Measurements from ENCODE around the gene GPR108. TPM values are rescaled to one million over a fixed set of nuclear protein-coding genes. Genes with fewer than 3 reads are reported as not detected.

The GPR108 gene
- total and polyA plus RNA-seq, 4 donors = 21.2 to 56.6 (median 51.1) TPM

DNA sequence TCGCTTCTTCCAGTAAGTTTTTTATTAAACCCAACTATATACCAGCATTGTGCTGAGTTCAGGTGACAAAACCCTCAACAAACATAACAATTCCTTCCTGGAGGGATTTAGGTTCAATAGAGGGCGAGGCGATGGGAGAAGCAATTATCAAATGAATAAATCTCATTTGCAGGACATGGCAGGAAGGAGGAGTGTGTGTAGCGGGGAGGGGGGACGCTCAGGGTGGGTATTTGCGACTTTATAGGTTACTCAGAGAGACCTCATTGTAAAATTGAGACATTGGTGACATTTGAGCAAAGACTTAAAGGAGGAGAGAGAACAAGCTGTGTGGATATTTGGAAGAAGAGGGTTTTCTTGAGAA is 20.8 kb downstream of the GPR108 start:
- DNase-seq (ENCODE audit: low read depth in 4 of 6, low spot score in 6 of 6) = no peak
- H3K27me3 ChIP-seq (ENCODE audit: control insufficient read depth, insufficient read depth, low read length) = peaks cover 8% of the 10 kb centered on the region
- H3K36me3 ChIP-seq (ENCODE audit: control insufficient read depth, insufficient read depth, low read length) = peaks cover 2% of the 10 kb centered on the region
- H3K4me3 ChIP-seq (ENCODE audit: low read depth, low read length) = no peak overlapping the region
- 70% methylated on average over 6 of the region's 6 CpGs for WGBS (ENCODE audit: insufficient coverage)
- no peaks in the 10 kb centered on the region for H3K9me3 ChIP-seq (ENCODE audit: control insufficient read depth, insufficient read depth, low read length)
- no peak overlapping the region for H3K27ac ChIP-seq (ENCODE audit: low read depth, low read length)
- no peaks in the 10 kb centered on the region for H3K4me1 ChIP-seq (ENCODE audit: control insufficient read depth, insufficient read depth, low read length)

DNA sequence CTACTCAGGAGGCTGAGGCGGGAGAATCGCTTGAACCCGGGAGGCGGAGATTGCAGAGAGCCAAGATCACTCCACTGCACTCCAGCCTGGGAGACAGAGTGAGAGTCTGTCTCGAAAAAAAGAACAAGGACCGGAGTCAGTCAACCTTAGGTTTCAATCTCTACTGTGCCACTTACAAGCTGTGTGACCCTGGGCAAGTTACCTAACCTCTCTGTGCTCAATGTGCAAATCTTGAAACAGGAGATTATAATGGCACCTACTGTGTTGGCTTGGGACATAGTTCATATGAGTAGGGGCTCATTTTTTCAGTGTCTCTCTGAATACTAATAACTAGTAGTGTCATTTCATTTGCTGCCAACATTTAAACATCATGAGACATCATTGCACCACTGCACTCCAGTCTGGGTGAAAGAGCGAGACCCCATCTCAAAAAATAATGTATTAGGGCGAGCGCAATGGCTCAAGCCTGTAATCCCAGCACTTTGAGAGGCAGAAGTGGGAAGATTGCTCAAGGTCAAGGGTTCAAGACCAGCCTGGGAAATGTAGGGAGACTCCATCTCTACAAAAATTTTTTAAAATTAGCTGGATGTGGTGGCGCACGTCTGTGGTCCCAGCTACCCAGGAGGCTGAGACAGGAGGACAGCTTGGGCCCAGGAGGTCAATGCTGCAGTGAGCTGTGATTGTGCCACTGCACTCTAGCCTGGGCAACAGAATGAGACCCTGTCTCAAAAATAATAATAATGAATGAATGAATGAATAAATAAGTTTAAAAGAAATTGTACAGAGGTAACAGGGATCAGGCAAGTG is 22.4 kb downstream of the GPR108 start:
- Histone ChIP-seq H3K36me3 (ENCODE audit: control insufficient read depth, insufficient read depth, low read length) (peaks cover 2% of the 10 kb centered on the region), H3K27ac (ENCODE audit: low read depth, low read length) (no peak overlapping the region), H3K4me1 (ENCODE audit: control insufficient read depth, insufficient read depth, low read length) (no peaks in the 10 kb centered on the region), H3K27me3 (ENCODE audit: control insufficient read depth, insufficient read depth, low read length) (peaks cover 18% of the 10 kb centered on the region), H3K9me3 (ENCODE audit: control insufficient read depth, insufficient read depth, low read length) (no peaks in the 10 kb centered on the region), H3K4me3 (ENCODE audit: low read depth, low read length) (no peak overlapping the region)
- 79% methylated on average over 6 of the region's 11 CpGs for WGBS (ENCODE audit: insufficient coverage)
- no peak for DNase-seq (ENCODE audit: low read depth in 4 of 6, low spot score in 6 of 6)

DNA sequence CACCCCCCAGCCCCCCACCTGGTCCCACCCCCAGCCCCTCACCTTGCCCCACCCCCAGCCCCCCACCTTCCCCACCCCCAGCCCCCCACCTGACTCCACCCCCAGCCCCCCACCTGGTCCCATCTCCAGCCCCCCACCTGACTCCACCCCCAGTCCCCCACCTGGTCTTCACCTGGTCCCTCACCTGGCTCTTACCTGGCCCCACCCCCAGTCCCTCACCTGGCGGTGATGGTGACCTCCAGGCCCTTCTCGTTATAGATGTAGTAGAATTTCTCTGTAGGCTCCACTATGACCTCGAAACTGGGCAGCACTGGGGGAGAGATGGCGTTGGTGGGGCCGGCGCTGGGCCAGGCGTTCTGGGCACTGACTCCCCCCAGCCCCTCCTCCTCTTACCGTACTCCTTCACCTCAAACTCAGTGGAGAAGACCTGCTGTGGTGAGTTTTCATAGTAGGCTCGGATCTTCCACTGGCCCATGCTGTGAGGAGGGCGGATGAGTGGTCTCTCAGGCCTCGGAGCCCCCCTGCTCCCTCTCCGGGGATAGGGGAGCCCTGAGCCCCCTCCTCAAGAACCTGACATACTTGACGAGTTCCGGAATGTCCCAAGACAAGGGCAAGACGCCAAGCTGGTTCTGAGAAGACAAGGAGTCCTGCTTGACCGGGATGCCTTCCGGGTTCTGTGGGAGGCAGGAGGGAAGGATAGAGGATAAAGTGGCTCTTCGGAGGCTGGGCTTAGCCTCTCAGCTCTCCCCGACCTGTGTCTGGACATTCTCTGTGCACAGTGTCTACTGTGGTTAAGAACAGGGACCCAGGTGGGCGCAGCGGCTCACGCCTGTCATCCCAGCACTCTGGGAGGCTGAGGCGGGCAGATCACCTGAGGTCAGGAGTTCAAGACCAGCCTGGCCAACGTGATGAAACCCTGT is 23.3 kb downstream of the GPR108 start:
- no peak for DNase-seq (ENCODE audit: low read depth in 4 of 6, low spot score in 6 of 6)
- H3K27me3 ChIP-seq (ENCODE audit: control insufficient read depth, insufficient read depth, low read length) = peaks cover 22% of the 10 kb centered on the region
- 74% methylated on average over 12 of the region's 24 CpGs for WGBS (ENCODE audit: insufficient coverage)

DNA sequence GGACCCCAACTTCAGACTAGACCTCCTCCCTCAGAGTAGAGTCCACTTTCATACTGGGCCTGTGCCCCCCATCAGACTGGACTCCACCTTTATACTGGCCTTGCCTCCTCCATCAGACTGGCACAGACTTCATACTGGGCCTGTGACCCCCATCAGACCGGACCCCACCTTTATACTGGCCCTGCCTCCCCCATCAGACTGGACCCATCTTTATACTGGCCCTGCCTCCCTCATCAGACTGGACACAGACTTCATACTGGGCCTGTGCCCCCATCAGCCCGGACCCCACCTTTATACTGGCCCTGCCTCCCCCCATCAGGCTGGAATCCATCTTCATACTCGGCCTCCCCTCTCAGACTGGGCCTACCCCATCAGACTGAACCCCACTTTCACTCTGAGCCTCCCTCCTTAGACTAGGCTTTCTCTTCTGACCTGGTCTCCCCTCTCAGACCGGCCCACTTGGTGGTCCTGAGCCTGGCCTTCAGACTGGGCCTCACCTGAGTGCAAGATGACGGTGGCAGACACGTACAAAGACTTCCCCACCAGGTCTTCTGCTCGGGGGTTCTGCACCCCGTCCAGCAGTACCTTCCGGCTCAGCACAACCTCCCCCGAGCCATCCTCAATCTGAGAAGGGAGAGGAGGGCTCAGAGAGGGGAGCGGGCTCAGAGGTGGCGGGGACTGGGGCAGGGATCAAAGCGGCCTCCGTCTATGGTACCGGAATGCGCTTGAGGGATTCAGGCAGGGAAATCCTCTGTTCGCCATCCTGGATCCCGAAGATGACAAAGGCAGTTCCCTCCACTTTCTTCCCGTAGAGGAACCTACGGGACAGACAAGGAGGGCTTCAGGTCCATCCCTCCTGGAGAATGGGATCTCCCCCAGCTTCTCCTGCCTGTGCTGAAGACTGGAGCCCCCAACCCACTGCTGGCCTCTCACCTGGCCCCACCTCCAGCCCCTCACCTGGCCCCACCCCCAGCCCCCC is 24.4 kb downstream of the GPR108 start:
- Histone ChIP-seq H3K36me3 (ENCODE audit: control insufficient read depth, insufficient read depth, low read length) (peaks cover 2% of the 10 kb centered on the region), H3K9me3 (ENCODE audit: control insufficient read depth, insufficient read depth, low read length) (no peaks in the 10 kb centered on the region), H3K27ac (ENCODE audit: low read depth, low read length) (no peak overlapping the region), H3K27me3 (ENCODE audit: control insufficient read depth, insufficient read depth, low read length) (peaks cover 22% of the 10 kb centered on the region), H3K4me3 (ENCODE audit: low read depth, low read length) (no peak overlapping the region), H3K4me1 (ENCODE audit: control insufficient read depth, insufficient read depth, low read length) (no peaks in the 10 kb centered on the region)
- DNase-seq (ENCODE audit: low read depth in 4 of 6, low spot score in 6 of 6) = no peak
- WGBS (ENCODE audit: insufficient coverage) = 92% methylated on average over 20 of the region's 20 CpGs

More for the DNA sequence above, 23.3 kb downstream of the GPR108 start:
- no peak overlapping the region for H3K27ac ChIP-seq (ENCODE audit: low read depth, low read length)
- H3K9me3 ChIP-seq (ENCODE audit: control insufficient read depth, insufficient read depth, low read length) = no peaks in the 10 kb centered on the region
- H3K4me3 ChIP-seq (ENCODE audit: low read depth, low read length) = no peak overlapping the region
- H3K4me1 ChIP-seq (ENCODE audit: control insufficient read depth, insufficient read depth, low read length) = no peaks in the 10 kb centered on the region
- peaks cover 2% of the 10 kb centered on the region for H3K36me3 ChIP-seq (ENCODE audit: control insufficient read depth, insufficient read depth, low read length)

DNA sequence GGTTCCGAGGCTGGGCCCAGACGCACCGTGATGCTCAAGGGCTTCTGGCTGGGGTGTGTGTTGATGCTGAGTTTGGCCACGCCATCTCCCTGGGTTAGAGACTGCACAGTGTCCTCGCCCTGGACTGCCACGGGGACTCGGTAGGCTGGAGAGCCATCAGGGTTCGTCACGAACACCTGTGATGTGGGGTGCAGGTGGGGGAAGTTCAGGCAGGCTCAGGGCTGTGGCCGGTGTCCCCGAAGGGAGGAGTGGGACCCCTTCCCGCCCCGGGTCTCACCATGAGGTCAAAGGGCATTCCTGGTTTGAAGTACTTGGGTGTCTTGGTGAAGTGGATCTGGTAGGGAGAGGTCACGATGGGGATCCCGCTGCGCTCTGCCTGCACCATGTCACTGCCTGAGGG is 25.1 kb downstream of the GPR108 start:
- H3K36me3 ChIP-seq (ENCODE audit: control insufficient read depth, insufficient read depth, low read length) = peaks cover 2% of the 10 kb centered on the region
- no peaks in the 10 kb centered on the region for H3K4me1 ChIP-seq (ENCODE audit: control insufficient read depth, insufficient read depth, low read length)
- no peaks in the 10 kb centered on the region for H3K9me3 ChIP-seq (ENCODE audit: control insufficient read depth, insufficient read depth, low read length)
- no peak for DNase-seq (ENCODE audit: low read depth in 4 of 6, low spot score in 6 of 6)
- peaks cover 22% of the 10 kb centered on the region for H3K27me3 ChIP-seq (ENCODE audit: control insufficient read depth, insufficient read depth, low read length)
- H3K27ac ChIP-seq (ENCODE audit: low read depth, low read length) = no peak overlapping the region
- WGBS (ENCODE audit: insufficient coverage) = 84% methylated on average over 15 of the region's 16 CpGs
- no peak overlapping the region for H3K4me3 ChIP-seq (ENCODE audit: low read depth, low read length)

DNA sequence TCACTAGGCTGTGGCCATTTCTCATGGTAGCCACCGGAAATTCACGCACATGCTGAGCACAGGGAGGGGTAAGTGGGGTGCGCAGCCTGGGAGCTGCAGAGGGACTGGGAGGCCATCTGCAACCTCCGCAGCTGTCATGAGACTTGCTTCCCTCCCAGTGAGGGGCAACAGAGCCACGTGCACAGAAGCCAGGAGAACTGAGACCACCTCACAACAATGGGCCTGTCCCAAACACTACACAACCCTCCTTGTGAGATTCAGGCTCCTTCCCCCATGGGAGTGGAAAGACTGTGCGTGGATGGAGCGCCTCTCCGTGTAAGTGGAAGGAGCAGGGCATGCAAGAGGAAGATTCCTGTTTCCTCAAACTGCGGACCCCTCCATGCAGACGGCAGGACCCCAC is 25.8 kb downstream of the GPR108 start:
- Histone ChIP-seq H3K9me3 (ENCODE audit: control insufficient read depth, insufficient read depth, low read length) (no peaks in the 10 kb centered on the region), H3K4me3 (ENCODE audit: low read depth, low read length) (no peak overlapping the region), H3K27ac (ENCODE audit: low read depth, low read length) (no peak overlapping the region), H3K27me3 (ENCODE audit: control insufficient read depth, insufficient read depth, low read length) (peaks cover 22% of the 10 kb centered on the region), H3K4me1 (ENCODE audit: control insufficient read depth, insufficient read depth, low read length) (no peaks in the 10 kb centered on the region), H3K36me3 (ENCODE audit: control insufficient read depth, insufficient read depth, low read length) (peaks cover 2% of the 10 kb centered on the region)
- WGBS (ENCODE audit: insufficient coverage) = 57% methylated on average over 9 of the region's 10 CpGs
- no peak for DNase-seq (ENCODE audit: low read depth in 4 of 6, low spot score in 6 of 6)

DNA sequence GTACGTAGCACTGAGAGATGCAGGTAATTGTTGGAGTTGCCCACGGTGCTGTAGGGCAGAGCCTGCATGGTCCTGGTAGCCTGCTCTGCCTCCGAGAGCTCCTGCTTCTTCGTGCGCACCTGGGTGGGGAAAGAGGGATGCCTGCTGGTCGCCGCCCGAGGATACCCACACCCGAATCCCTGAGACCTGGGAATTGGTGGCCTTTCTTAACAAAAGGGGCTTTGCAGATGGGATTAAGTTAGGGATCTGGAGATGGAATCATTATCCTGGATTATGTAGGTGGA is 26.4 kb downstream of the GPR108 start:
- H3K27ac ChIP-seq (ENCODE audit: low read depth, low read length) = no peak overlapping the region
- WGBS (ENCODE audit: insufficient coverage) = 79% methylated on average over 9 of the region's 9 CpGs
- H3K4me1 ChIP-seq (ENCODE audit: control insufficient read depth, insufficient read depth, low read length) = no peaks in the 10 kb centered on the region
- no peak overlapping the region for H3K4me3 ChIP-seq (ENCODE audit: low read depth, low read length)
- DNase-seq (ENCODE audit: low read depth in 4 of 6, low spot score in 6 of 6) = no peak
- H3K36me3 ChIP-seq (ENCODE audit: control insufficient read depth, insufficient read depth, low read length) = peaks cover 2% of the 10 kb centered on the region
- H3K9me3 ChIP-seq (ENCODE audit: control insufficient read depth, insufficient read depth, low read length) = no peaks in the 10 kb centered on the region
- peaks cover 22% of the 10 kb centered on the region for H3K27me3 ChIP-seq (ENCODE audit: control insufficient read depth, insufficient read depth, low read length)

DNA sequence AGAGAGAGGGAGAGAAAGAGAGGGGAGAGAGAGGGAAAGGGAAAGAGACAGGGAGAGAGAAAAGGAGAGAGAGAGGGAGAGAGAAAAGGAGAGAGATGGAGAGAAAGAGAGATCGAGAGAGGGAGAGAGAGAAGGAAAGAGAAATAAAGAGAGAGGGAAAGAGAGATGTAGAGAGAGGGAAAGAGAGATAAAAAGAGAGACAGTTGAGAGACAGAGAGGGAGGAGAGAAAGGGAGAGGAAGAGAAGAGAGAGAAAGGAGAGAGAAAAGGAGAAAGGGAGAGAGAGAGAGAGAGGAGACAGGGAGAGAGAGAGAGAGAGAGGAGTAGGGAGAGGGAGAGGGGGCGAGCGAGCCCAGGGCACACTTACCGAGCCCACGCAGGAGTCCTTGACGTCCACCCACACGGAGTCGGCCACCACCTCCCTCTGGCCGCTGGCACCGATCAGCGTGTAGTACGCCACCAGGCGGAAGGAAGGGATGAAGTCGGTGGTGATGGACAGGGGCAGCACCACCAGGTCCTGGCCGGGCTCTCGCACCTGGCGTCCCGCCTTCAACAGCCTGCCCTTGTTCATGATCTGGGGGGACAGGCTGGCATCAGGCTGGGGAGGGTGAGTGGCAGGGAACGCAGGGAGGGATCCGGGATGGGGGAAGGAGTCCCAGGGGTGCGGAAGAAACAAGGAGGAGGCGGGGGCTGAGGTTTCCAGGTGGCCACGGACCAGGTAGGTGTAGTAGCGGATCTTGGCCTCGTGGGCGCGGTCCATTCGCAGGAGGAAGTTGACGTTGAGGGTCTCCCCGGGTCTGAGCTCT is 26.9 kb downstream of the GPR108 start:
- Histone ChIP-seq H3K4me3 (ENCODE audit: low read depth, low read length) (no peak overlapping the region), H3K27me3 (ENCODE audit: control insufficient read depth, insufficient read depth, low read length) (peaks cover 22% of the 10 kb centered on the region), H3K4me1 (ENCODE audit: control insufficient read depth, insufficient read depth, low read length) (no peaks in the 10 kb centered on the region), H3K36me3 (ENCODE audit: control insufficient read depth, insufficient read depth, low read length) (peaks cover 2% of the 10 kb centered on the region), H3K9me3 (ENCODE audit: control insufficient read depth, insufficient read depth, low read length) (no peaks in the 10 kb centered on the region), H3K27ac (ENCODE audit: low read depth, low read length) (no peak overlapping the region)
- no peak for DNase-seq (ENCODE audit: low read depth in 4 of 6, low spot score in 6 of 6)
- 40% methylated on average over 30 of the region's 30 CpGs for WGBS (ENCODE audit: insufficient coverage)

DNA sequence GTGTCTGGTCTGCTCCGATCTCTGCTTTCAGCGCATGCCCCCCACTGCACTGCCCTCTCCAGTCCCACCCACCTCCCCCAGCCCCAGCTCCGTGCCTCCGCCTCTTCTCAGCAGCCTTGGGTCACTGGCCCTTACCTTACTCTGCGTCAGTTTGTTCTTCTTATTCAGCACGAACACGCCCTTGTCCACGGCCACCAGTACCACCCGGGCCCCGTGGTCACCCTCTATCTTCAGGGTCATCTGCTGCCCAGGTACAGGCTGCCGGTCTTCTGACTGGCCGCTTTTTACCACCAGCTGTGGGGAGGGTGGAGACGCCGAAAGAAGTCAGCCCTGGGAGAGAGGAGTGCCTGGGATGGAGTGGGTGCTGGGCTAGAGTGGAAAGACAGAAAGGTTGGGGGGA is 27.8 kb downstream of the GPR108 start:
- Histone ChIP-seq H3K27ac (ENCODE audit: low read depth, low read length) (no peak overlapping the region), H3K4me3 (ENCODE audit: low read depth, low read length) (no peak overlapping the region), H3K9me3 (ENCODE audit: control insufficient read depth, insufficient read depth, low read length) (no peaks in the 10 kb centered on the region), H3K27me3 (ENCODE audit: control insufficient read depth, insufficient read depth, low read length) (peaks cover 22% of the 10 kb centered on the region), H3K36me3 (ENCODE audit: control insufficient read depth, insufficient read depth, low read length) (peaks cover 2% of the 10 kb centered on the region), H3K4me1 (ENCODE audit: control insufficient read depth, insufficient read depth, low read length) (no peaks in the 10 kb centered on the region)
- WGBS (ENCODE audit: insufficient coverage) = 33% methylated on average over 11 of the region's 14 CpGs
- DNase-seq (ENCODE audit: low read depth in 4 of 6, low spot score in 6 of 6) = no peak
